ENCODE results near the gene TMEM108.

Gene TMEM108

GRCh38 chr3:133168025-133168401, 129.8 kb downstream of the TMEM108 start:
- no peak for DNase-seq

GRCh38 chr3:133169331-133170068, 131.3 kb downstream of the TMEM108 start:
- no peak for DNase-seq

- DNase-seq, result no peak
Measured at GRCh38 chr3:133171831-133172230, 133.6 kb downstream of the TMEM108 start.

GRCh38 chr3:133181392-133182150, 143.4 kb downstream of the TMEM108 start:
- no peak for DNase-seq

- no peak for DNase-seq
Measured at GRCh38 chr3:133187870-133188379, 149.7 kb downstream of the TMEM108 start.

- DNase-seq, result no peak
Measured at GRCh38 chr3:133188996-133189395, 150.8 kb downstream of the TMEM108 start.

GRCh38 chr3:133189893-133190292, 151.7 kb downstream of the TMEM108 start:
- no peak for DNase-seq

- DNase-seq, result no peak
Measured at GRCh38 chr3:133191818-133192217, 153.6 kb downstream of the TMEM108 start.

- DNase-seq, result no peak
Measured at GRCh38 chr3:133192363-133192945, 154.3 kb downstream of the TMEM108 start.

- DNase-seq, result no peak
Measured at GRCh38 chr3:133192967-133193366, 154.8 kb downstream of the TMEM108 start.

- no peak for DNase-seq
Measured at GRCh38 chr3:133196527-133196926, 158.3 kb downstream of the TMEM108 start.

GRCh38 chr3:133197619-133198018, 159.4 kb downstream of the TMEM108 start:
- DNase-seq, result no peak

GRCh38 chr3:133206921-133207320, 168.7 kb downstream of the TMEM108 start:
- no peak for DNase-seq

- DNase-seq, result no peak
Measured at GRCh38 chr3:133208184-133208583, 170.0 kb downstream of the TMEM108 start.

- peak; percentile 31 for DNase-seq
Measured at GRCh38 chr3:133209871-133210550, 171.8 kb downstream of the TMEM108 start.

GRCh38 chr3:133210656-133211055, 172.5 kb downstream of the TMEM108 start:
- no peak for DNase-seq

GRCh38 chr3:133211449-133211848, 173.3 kb downstream of the TMEM108 start:
- DNase-seq, result no peak

- no peak for DNase-seq
Measured at GRCh38 chr3:133211856-133212255, 173.7 kb downstream of the TMEM108 start.

- DNase-seq, result no peak
Measured at GRCh38 chr3:133213937-133214336, 175.7 kb downstream of the TMEM108 start.

GRCh38 chr3:133227813-133228212, 189.6 kb downstream of the TMEM108 start:
- no peak for DNase-seq

- DNase-seq, result peak; percentile 35
Measured at GRCh38 chr3:133230195-133230594, 192.0 kb downstream of the TMEM108 start.

- DNase-seq, result no peak
Measured at GRCh38 chr3:133236901-133237300, 198.7 kb downstream of the TMEM108 start.

GRCh38 chr3:133237380-133237779, 199.2 kb downstream of the TMEM108 start:
- no peak for DNase-seq
